HepG2 (cell line): ENCODE results near the gene TPM2. TPM values are rescaled to one million over a fixed set of nuclear protein-coding genes. Genes with fewer than 3 reads are reported as not detected.

Experiments used
- ARHGAP35 ChIP-seq: sonication (generic); formaldehyde crosslinking; IDR thresholded peaks from 2 replicates; pipeline ENCODE4 v1.9.0; 2022; ENCODE audit warnings: mild to moderate bottlenecking, inconsistent platforms, moderate library complexity, missing genetic modification reagents, borderline replicate concordance
- ATAD3A ChIP-seq: sonication (generic); formaldehyde crosslinking; IDR thresholded peaks from 2 replicates; pipeline ENCODE4 v1.4.0; 2020; ENCODE audit warnings: missing genetic modification reagents
- CC2D1A ChIP-seq: sonication (generic); formaldehyde crosslinking; IDR thresholded peaks from 2 replicates; pipeline ENCODE4 v1.8.1; 2023; ENCODE audit warnings: mild to moderate bottlenecking, missing genetic modification reagents
- FIP1L1 ChIP-seq: fragments of 200-400 bp; formaldehyde crosslinking; IDR thresholded peaks from 2 replicates; pipeline ENCODE4 v1.6.1; 2018; ENCODE audit warnings: low read depth, mild to moderate bottlenecking, low read length, moderate library complexity, borderline replicate concordance; ENCODE audit not compliant: insufficient read depth
- FOXA1 ChIP-seq, 2 experiments: fragments of 450-650 bp in 1 of 2; sonication (generic) in 1 of 2; formaldehyde crosslinking in 1 of 2; IDR thresholded peaks; 2 replicates each; pipeline versions ENCODE4 v1.4.0 to v1.6.1; 2016 to 2020; ENCODE audit warnings: missing genetic modification reagents in 1 of 2
- GATAD2A ChIP-seq: IDR thresholded peaks from 2 replicates; pipeline ENCODE4 v1.6.1; 2016
- JARID2 ChIP-seq: sonication (generic); formaldehyde crosslinking; IDR thresholded peaks from 2 replicates; pipeline ENCODE4 v1.8.1; 2023; ENCODE audit warnings: missing genetic modification reagents, inconsistent platforms; ENCODE audit not compliant: insufficient replicate concordance
- KLF11 ChIP-seq: IDR thresholded peaks from 2 replicates; pipeline ENCODE4 v1.6.1; 2016; ENCODE audit warnings: missing compliant biosample characterization
- MIER3 ChIP-seq: IDR thresholded peaks from 2 replicates; pipeline ENCODE4 v1.6.1; 2016; ENCODE audit warnings: missing compliant biosample characterization, borderline replicate concordance
- NBN ChIP-seq: fragments of 450-650 bp; conservative IDR thresholded peaks from 2 replicates; pipeline ENCODE4 v1.6.1; 2017
- SPEN ChIP-seq: sonication (generic); formaldehyde crosslinking; IDR thresholded peaks from 2 replicates; pipeline ENCODE4 v1.5.1; 2020; ENCODE audit warnings: low read depth, mild to moderate bottlenecking, missing genetic modification reagents
- ZBTB3 ChIP-seq: sonication (generic); formaldehyde crosslinking; IDR thresholded peaks from 2 replicates; pipeline ENCODE4 v1.4.0; 2020; ENCODE audit warnings: low read depth, mild to moderate bottlenecking, moderate library complexity, missing genetic modification reagents, borderline replicate concordance
- ZBTB38 ChIP-seq: sonication (generic); formaldehyde crosslinking; IDR thresholded peaks from 2 replicates; pipeline ENCODE4 v1.5.1; 2020; ENCODE audit warnings: mild to moderate bottlenecking, missing genetic modification reagents
- ZNF326 ChIP-seq: sonication (generic); formaldehyde crosslinking; IDR thresholded peaks from 2 replicates; pipeline ENCODE4 v1.4.0; 2020; ENCODE audit warnings: missing genetic modification reagents, borderline replicate concordance
- ZNF431 ChIP-seq: sonication (generic); formaldehyde crosslinking; IDR thresholded peaks from 2 replicates; pipeline ENCODE4 v1.9.0; 2022; ENCODE audit warnings: missing genetic modification reagents, low read depth, mild to moderate bottlenecking, borderline replicate concordance
- ZNF766 ChIP-seq: sonication (generic); formaldehyde crosslinking; IDR thresholded peaks from 2 replicates; pipeline ENCODE4 v1.5.0; 2020; ENCODE audit warnings: missing genetic modification reagents, borderline replicate concordance
- ZNF891 ChIP-seq: sonication (generic); formaldehyde crosslinking; IDR thresholded peaks from 2 replicates; pipeline ENCODE4 v1.5.0; 2020; ENCODE audit warnings: mild to moderate bottlenecking, missing genetic modification reagents
- polyA plus RNA-seq, 8 experiments: library from polyadenylated mRNA; depleted of rRNA in 3 of 8; stranded (reverse) in 7 of 8; unstranded in 1 of 8; fragments of >200 nt; fragmentation: Illumina TruSeq in 4 of 8; extraction: Trizol in 4 of 8; gene quantifications; 2 replicates each; pipeline versions ENCODE4 v1.2.1 to v1.2.3, GENCODE V29; 2011 to 2016; ENCODE audit warnings: low read depth in 4 of 8, missing spikeins in 1 of 8, mixed read lengths in 1 of 8; ENCODE audit not compliant: insufficient read depth in 1 of 8
- total RNA-seq, 5 experiments: library from RNA; depleted of rRNA; stranded (reverse); fragments of >200 nt; fragmentation: Illumina TruSeq; extraction: Trizol; gene quantifications; 2 replicates each; pipeline ENCODE4 v1.2.3, GENCODE V29; 2016; ENCODE audit warnings: low read depth in 1 of 5
- TF ChIP-seq, protein P1 (sequence below): sonication (generic); formaldehyde crosslinking; IDR thresholded peaks from 2 replicates; pipeline ENCODE4 v1.4.0; 2020; ENCODE audit warnings: missing genetic modification reagents, borderline replicate concordance
- TF ChIP-seq, protein P2 (sequence below): sonication (generic); formaldehyde crosslinking; IDR thresholded peaks from 2 replicates; pipeline ENCODE4 v1.8.0; 2022; ENCODE audit warnings: missing genetic modification reagents, low read depth, mild to moderate bottlenecking, borderline replicate concordance
- TF ChIP-seq, protein P3 (sequence below): sonication (generic); formaldehyde crosslinking; IDR thresholded peaks from 2 replicates; pipeline ENCODE4 v1.8.0; 2022; ENCODE audit warnings: low read depth, missing genetic modification reagents
- TF ChIP-seq, protein P4 (sequence below): sonication (generic); formaldehyde crosslinking; IDR thresholded peaks from 2 replicates; pipeline ENCODE4 v1.4.0; 2020; ENCODE audit warnings: mild to moderate bottlenecking, low read depth, missing genetic modification reagents
- TF ChIP-seq, protein P5 (sequence below): sonication (generic); formaldehyde crosslinking; IDR thresholded peaks from 2 replicates; pipeline ENCODE4 v1.4.0; 2020; ENCODE audit warnings: mild to moderate bottlenecking, missing genetic modification reagents

Gene TPM2
- total and polyA plus RNA-seq, 2 of the 13 experiments (the other 11 are each of a cell fraction or from before 2014, with no cell fraction given), result 3.1 to 10.7 TPM

DNA sequence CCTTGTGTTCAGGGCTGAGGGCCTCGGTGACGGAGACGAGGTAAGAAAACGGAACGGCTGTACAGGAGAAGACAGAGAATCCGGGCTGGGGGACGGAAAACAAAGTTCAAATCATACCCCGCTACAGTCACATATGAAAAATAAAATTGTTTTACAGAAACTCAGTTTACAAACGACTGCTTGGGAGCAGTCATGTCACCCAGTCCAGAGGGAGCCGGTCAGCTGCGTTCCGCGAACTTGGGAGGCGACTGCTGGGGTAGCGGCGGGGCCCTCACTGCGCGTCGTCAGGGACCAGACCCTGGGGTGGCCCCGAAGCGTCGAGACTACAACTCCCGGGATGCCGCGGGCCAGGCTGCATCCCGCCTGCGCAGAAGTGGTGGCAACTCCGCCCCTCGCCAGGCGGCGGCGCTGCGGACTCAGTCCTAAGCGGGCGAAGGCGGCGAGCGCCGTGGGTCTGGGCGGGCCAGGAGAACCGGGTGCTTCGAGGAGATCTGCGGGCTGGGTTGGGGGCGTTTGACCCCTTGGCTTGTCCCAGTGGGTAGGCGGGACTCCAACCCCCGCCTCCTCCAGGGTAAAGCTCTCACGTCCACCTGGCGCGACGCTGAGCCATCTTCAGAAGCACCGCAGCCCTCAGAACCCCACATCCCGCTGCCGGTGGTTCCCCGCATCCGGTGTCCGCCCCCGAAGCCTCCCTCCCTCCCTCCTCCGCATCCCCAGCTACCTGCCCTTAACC, 43.0 kb downstream of the TPM2 start (continued):
- TF ChIP-seq, protein P1, sequence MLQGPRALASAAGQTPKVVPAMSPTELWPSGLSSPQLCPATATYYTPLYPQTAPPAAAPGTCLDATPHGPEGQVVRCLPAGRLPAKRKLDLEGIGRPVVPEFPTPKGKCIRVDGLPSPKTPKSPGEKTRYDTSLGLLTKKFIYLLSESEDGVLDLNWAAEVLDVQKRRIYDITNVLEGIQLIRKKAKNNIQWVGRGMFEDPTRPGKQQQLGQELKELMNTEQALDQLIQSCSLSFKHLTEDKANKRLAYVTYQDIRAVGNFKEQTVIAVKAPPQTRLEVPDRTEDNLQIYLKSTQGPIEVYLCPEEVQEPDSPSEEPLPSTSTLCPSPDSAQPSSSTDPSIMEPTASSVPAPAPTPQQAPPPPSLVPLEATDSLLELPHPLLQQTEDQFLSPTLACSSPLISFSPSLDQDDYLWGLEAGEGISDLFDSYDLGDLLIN (CRISPR knock-in tag), result no peak
- TF ChIP-seq ATAD3A (CRISPR knock-in tag) (no peak), ARHGAP35 (CRISPR knock-in tag) (no peak), FIP1L1 (no peak), ZNF891 (CRISPR knock-in tag) (peak; percentile 56; the same call in 1 of the 2 replicates), ZNF431 (CRISPR knock-in tag) (no peak), FOXA1 (IDR thresholded peaks at IDR 0.05) (no peak), FOXA1 (CRISPR knock-in tag; IDR thresholded peaks at IDR 0.05) (no peak), NBN (no peak), ZNF766 (CRISPR knock-in tag) (no peak), ZBTB3 (CRISPR knock-in tag) (no peak), ZNF326 (no peak), JARID2 (CRISPR knock-in tag) (peak; percentile 49), ZBTB38 (CRISPR knock-in tag) (peak; percentile 50; the same call in 1 of the 2 replicates), SPEN (CRISPR knock-in tag) (peak; percentile 52), MIER3 (CRISPR knock-in tag) (no peak; the same call in 1 of the 2 replicates), GATAD2A (CRISPR knock-in tag) (no peak), KLF11 (CRISPR knock-in tag) (0 out of 2 replicates have a peak, but pooled peaks have one; percentile 26), CC2D1A (CRISPR knock-in tag) (no peak)
- TF ChIP-seq, protein P2, sequence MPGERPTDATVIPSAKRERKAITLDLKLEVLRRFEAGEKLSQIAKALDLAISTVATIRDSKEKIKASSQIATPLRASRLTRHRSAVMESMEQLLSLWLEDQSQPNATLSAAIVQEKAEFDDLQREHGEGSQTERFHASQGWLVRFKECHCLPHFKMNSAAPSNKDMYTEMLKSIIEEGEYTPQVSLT (CRISPR knock-in tag), result peak; percentile 80; the same call in 1 of the 2 replicates
- TF ChIP-seq, protein P3, sequence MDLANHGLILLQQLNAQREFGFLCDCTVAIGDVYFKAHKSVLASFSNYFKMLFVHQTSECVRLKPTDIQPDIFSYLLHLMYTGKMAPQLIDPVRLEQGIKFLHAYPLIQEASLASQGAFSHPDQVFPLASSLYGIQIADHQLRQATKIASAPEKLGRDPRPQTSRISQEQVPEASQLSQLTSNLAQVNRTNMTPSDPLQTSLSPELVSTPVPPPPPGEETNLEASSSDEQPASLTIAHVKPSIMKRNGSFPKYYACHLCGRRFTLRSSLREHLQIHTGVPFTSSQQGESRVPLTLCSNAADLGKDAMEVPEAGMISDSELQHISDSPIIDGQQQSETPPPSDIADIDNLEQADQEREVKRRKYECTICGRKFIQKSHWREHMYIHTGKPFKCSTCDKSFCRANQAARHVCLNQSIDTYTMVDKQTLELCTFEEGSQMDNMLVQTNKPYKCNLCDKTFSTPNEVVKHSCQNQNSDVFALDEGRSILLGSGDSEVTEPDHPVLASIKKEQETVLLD (CRISPR knock-in tag), result no peak
- TF ChIP-seq, protein P4, sequence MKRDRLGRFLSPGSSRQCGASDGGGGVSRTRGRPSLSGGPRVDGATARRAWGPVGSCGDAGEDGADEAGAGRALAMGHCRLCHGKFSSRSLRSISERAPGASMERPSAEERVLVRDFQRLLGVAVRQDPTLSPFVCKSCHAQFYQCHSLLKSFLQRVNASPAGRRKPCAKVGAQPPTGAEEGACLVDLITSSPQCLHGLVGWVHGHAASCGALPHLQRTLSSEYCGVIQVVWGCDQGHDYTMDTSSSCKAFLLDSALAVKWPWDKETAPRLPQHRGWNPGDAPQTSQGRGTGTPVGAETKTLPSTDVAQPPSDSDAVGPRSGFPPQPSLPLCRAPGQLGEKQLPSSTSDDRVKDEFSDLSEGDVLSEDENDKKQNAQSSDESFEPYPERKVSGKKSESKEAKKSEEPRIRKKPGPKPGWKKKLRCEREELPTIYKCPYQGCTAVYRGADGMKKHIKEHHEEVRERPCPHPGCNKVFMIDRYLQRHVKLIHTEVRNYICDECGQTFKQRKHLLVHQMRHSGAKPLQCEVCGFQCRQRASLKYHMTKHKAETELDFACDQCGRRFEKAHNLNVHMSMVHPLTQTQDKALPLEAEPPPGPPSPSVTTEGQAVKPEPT (CRISPR knock-in tag), result no peak
- TF ChIP-seq, protein P5, sequence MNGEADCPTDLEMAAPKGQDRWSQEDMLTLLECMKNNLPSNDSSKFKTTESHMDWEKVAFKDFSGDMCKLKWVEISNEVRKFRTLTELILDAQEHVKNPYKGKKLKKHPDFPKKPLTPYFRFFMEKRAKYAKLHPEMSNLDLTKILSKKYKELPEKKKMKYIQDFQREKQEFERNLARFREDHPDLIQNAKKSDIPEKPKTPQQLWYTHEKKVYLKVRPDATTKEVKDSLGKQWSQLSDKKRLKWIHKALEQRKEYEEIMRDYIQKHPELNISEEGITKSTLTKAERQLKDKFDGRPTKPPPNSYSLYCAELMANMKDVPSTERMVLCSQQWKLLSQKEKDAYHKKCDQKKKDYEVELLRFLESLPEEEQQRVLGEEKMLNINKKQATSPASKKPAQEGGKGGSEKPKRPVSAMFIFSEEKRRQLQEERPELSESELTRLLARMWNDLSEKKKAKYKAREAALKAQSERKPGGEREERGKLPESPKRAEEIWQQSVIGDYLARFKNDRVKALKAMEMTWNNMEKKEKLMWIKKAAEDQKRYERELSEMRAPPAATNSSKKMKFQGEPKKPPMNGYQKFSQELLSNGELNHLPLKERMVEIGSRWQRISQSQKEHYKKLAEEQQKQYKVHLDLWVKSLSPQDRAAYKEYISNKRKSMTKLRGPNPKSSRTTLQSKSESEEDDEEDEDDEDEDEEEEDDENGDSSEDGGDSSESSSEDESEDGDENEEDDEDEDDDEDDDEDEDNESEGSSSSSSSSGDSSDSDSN (CRISPR knock-in tag), result peak; percentile 75
